ENCODE measurements around the gene BCL2L11.

BCL2L11 gene

GRCh38 chr2:111186121-111186715 lies 65.5 kb downstream of the BCL2L11 start:
- no peak overlapping the region for H3K4me3 ChIP-seq (ENCODE audit: control insufficient read depth in 1 of 7, extremely low read depth in 1 of 7, insufficient read depth in 4 of 7, low read depth in 2 of 7, low read length in 6 of 7)
- 94% methylated on average over 7 of the region's 10 CpGs for WGBS (ENCODE audit: insufficient coverage)
- DNase-seq: no peak
- H3K27ac ChIP-seq (ENCODE audit: insufficient read depth in 1 of 2, low read depth in 1 of 2, low read length in 2 of 2, poor library complexity in 1 of 2, severe bottlenecking in 2 of 2): no peak overlapping the region
- H3K9me3 ChIP-seq (ENCODE audit: control extremely low read depth in 1 of 5, control insufficient read depth in 4 of 5, insufficient read depth in 2 of 5, low read depth in 1 of 5, low read length in 4 of 5): no peaks in the 10 kb centered on the region
- CTCF ChIA-PET: interaction anchor here (1.3 to 1.4 kb wide), 2 partner anchors 8 to 11 kb away, joined by 3 read pairs; no protein-coding TSS in a partner anchor
- H3K4me1 ChIP-seq (ENCODE audit: control extremely low read depth in 1 of 4, control insufficient read depth in 4 of 4, insufficient read depth in 4 of 4, low read length in 3 of 4): no peaks in the 10 kb centered on the region
- POLR2A ChIA-PET: no interaction called here
- no peaks in the 10 kb centered on the region for H3K36me3 ChIP-seq (ENCODE audit: control insufficient read depth in 4 of 4, insufficient read depth in 4 of 4, low read length in 3 of 4)
- peaks cover 0 to 19% (median 3%) of the 10 kb centered on the region in 5 experiments for H3K27me3 ChIP-seq (replicated peaks in 2 of 5; ENCODE audit: control insufficient read depth in 4 of 5, insufficient read depth in 5 of 5, low read length in 4 of 5)

DNA sequence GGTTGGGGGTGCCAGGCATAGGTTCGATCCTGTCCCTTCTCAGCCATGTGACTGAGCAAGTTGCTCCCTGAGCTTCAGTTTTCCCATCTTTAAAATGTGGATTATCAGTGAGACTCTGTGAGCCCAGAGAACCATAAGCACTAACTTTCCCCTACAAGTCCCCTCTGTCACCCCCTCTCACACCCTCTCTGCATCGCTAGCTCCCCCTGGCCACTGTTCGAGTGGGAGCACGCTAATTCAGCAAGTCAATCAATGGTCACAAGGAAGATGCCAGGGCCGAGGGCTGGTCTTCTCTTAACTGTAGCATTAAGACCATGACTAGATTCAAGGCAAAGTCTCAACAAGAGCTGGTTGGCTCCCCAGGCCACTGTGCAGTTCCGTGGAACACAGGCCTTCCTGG lies 66.2 kb downstream of the BCL2L11 start:
- Histone ChIP-seq H3K4me1 (ENCODE audit: control extremely low read depth in 1 of 4, control insufficient read depth in 4 of 4, insufficient read depth in 4 of 4, low read length in 3 of 4) (peaks cover 0 to under 1% (median 0%) of the 10 kb centered on the region in 4 experiments), H3K27ac (ENCODE audit: insufficient read depth in 1 of 2, low read depth in 1 of 2, low read length in 2 of 2, poor library complexity in 1 of 2, severe bottlenecking in 2 of 2) (no peak overlapping the region), H3K4me3 (ENCODE audit: control insufficient read depth in 1 of 7, extremely low read depth in 1 of 7, insufficient read depth in 4 of 7, low read depth in 2 of 7, low read length in 6 of 7) (no peak overlapping the region), H3K9me3 (ENCODE audit: control extremely low read depth in 1 of 5, control insufficient read depth in 4 of 5, insufficient read depth in 2 of 5, low read depth in 1 of 5, low read length in 4 of 5) (no peaks in the 10 kb centered on the region), H3K36me3 (ENCODE audit: control insufficient read depth in 4 of 4, insufficient read depth in 4 of 4, low read length in 3 of 4) (no peaks in the 10 kb centered on the region), H3K27me3 (replicated peaks in 2 of 5; ENCODE audit: control insufficient read depth in 4 of 5, insufficient read depth in 5 of 5, low read length in 4 of 5) (peaks cover 0 to 16% (median 3%) of the 10 kb centered on the region in 5 experiments)
- DNase-seq: no peak
- CTCF ChIA-PET: interaction anchor here (0.9 to 1.4 kb wide), 2 partner anchors 9 to 10 kb away, joined by 3 to 4 read pairs; no protein-coding TSS in a partner anchor
- POLR2A ChIA-PET: no interaction called here
- 88% methylated on average over 6 of the region's 6 CpGs for WGBS (ENCODE audit: insufficient coverage)

DNA sequence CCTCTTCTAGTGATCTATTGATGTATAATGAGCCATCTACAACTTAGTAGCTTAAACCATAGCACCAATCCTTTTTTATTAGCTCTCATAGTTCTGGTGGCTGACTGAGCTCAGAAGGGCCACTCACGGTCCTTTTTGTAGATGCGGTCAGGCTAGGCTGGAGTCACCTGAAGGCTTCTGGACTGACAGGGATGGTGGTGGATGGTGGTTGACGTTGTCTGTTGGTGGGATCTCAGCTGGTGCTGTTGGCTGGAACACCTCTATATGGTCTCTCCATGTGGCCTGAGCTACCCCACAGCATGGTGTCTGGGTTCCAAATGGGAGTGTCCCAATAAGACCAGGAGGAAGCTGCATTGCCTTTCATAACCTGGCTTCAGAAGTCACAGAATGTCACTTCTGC lies 68.0 kb downstream of the BCL2L11 start:
- ChIA-PET CTCF (no interaction called here), POLR2A (no interaction called here)
- WGBS (ENCODE audit: insufficient coverage): no CpG with 5 or more reads among the region's 3 CpGs
- DNase-seq: no peak
- Histone ChIP-seq H3K27ac (ENCODE audit: insufficient read depth in 1 of 2, low read depth in 1 of 2, low read length in 2 of 2, poor library complexity in 1 of 2, severe bottlenecking in 2 of 2) (no peak overlapping the region), H3K9me3 (ENCODE audit: control extremely low read depth in 1 of 5, control insufficient read depth in 4 of 5, insufficient read depth in 2 of 5, low read depth in 1 of 5, low read length in 4 of 5) (no peaks in the 10 kb centered on the region), H3K27me3 (replicated peaks in 2 of 5; ENCODE audit: control insufficient read depth in 4 of 5, insufficient read depth in 5 of 5, low read length in 4 of 5) (peaks cover 0 to 8% (median 3%) of the 10 kb centered on the region in 5 experiments), H3K4me3 (ENCODE audit: control insufficient read depth in 1 of 7, extremely low read depth in 1 of 7, insufficient read depth in 4 of 7, low read depth in 2 of 7, low read length in 6 of 7) (no peak overlapping the region), H3K36me3 (ENCODE audit: control insufficient read depth in 4 of 4, insufficient read depth in 4 of 4, low read length in 3 of 4) (no peaks in the 10 kb centered on the region), H3K4me1 (ENCODE audit: control extremely low read depth in 1 of 4, control insufficient read depth in 4 of 4, insufficient read depth in 4 of 4, low read length in 3 of 4) (peaks cover 0 to 5% (median 1%) of the 10 kb centered on the region in 4 experiments)

DNA sequence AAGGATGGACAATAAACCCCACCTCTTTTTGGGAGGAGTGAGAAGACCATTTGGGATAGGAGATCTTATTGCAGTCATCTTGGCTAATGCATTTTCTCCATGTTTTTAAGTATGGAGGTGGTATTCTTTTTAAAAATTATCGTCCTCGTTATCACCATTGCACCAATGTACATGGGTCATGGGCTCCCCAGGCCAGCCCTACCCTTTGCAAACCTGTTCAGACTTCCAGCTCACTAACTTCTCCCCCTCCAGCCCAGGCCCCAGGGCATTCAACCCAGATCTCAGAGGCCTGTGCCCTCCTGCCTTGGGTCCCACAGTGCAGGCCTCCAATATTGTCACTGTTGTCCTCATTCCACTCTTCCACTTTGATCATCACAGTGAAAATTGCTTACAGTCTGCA lies 68.4 kb downstream of the BCL2L11 start:
- Histone ChIP-seq H3K27me3 (replicated peaks in 2 of 5; ENCODE audit: control insufficient read depth in 4 of 5, insufficient read depth in 5 of 5, low read length in 4 of 5) (peaks cover 0 to 8% (median 3%) of the 10 kb centered on the region in 5 experiments), H3K4me1 (ENCODE audit: control extremely low read depth in 1 of 4, control insufficient read depth in 4 of 4, insufficient read depth in 4 of 4, low read length in 3 of 4) (peaks cover 0 to 5% (median 1%) of the 10 kb centered on the region in 4 experiments), H3K4me3 (ENCODE audit: control insufficient read depth in 1 of 7, extremely low read depth in 1 of 7, insufficient read depth in 4 of 7, low read depth in 2 of 7, low read length in 6 of 7) (no peak overlapping the region), H3K27ac (ENCODE audit: insufficient read depth in 1 of 2, low read depth in 1 of 2, low read length in 2 of 2, poor library complexity in 1 of 2, severe bottlenecking in 2 of 2) (no peak overlapping the region), H3K36me3 (ENCODE audit: control insufficient read depth in 4 of 4, insufficient read depth in 4 of 4, low read length in 3 of 4) (no peaks in the 10 kb centered on the region), H3K9me3 (ENCODE audit: control extremely low read depth in 1 of 5, control insufficient read depth in 4 of 5, insufficient read depth in 2 of 5, low read depth in 1 of 5, low read length in 4 of 5) (no peaks in the 10 kb centered on the region)
- POLR2A ChIA-PET: no interaction called here
- no peak for DNase-seq
- CTCF ChIA-PET: interaction anchor here (1.7 kb wide), 1 partner anchor 19 kb away, joined by 4 read pairs; no protein-coding TSS in a partner anchor
- WGBS (ENCODE audit: insufficient coverage): no CpG with 5 or more reads among the region's 2 CpGs

DNA sequence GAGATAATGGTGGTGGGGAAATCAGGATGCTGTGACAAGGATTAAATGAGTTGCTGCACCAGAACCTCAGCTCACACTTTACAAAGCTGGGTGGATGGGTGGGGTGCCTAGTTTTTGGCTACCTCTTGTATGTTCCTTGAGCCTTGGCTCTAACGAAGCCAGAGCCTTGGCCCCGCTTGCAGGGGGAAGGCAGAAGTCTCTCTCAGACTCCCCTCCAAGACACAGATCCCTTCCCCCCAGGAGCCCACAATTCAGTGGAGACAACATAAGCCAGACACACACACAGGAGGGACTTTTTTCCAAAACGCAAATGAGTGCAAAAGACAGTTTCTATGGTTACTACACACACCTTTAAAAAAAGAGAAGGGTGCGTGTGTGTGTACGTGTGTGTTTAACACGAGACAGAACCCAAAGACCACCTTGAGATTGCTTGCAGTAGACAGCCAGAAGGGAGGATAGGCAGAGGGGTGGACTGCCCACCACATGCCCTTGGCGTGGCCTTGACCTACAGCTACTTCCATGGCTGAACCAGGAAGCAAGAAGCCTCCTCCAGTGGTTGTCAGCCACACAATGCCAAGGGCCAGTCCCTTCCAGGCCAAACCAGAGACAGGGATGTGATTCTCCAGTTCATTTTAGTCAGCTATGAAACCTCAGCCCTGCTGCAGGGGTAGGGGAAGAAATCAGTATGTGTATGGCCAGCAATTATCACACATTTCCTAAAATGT lies 70.3 kb downstream of the BCL2L11 start:
- Histone ChIP-seq H3K4me1 (ENCODE audit: control extremely low read depth in 1 of 4, control insufficient read depth in 4 of 4, insufficient read depth in 4 of 4, low read length in 3 of 4) (peaks cover 0 to 5% (median 1%) of the 10 kb centered on the region in 4 experiments), H3K4me3 (ENCODE audit: control insufficient read depth in 1 of 7, extremely low read depth in 1 of 7, insufficient read depth in 4 of 7, low read depth in 2 of 7, low read length in 6 of 7) (no peak overlapping the region), H3K9me3 (ENCODE audit: control extremely low read depth in 1 of 5, control insufficient read depth in 4 of 5, insufficient read depth in 2 of 5, low read depth in 1 of 5, low read length in 4 of 5) (no peaks in the 10 kb centered on the region), H3K27ac (ENCODE audit: insufficient read depth in 1 of 2, low read depth in 1 of 2, low read length in 2 of 2, poor library complexity in 1 of 2, severe bottlenecking in 2 of 2) (no peak overlapping the region), H3K36me3 (ENCODE audit: control insufficient read depth in 4 of 4, insufficient read depth in 4 of 4, low read length in 3 of 4) (no peaks in the 10 kb centered on the region), H3K27me3 (replicated peaks in 2 of 5; ENCODE audit: control insufficient read depth in 4 of 5, insufficient read depth in 5 of 5, low read length in 4 of 5) (peaks cover 0 to 2% (median 0%) of the 10 kb centered on the region in 5 experiments)
- DNase-seq: no peak
- WGBS (ENCODE audit: insufficient coverage): 100% methylated on average over 2 of the region's 7 CpGs
- ChIA-PET POLR2A (no interaction called here), CTCF (interaction anchor here (1.7 kb wide), 1 partner anchor 18 kb away, joined by 4 read pairs; no protein-coding TSS in a partner anchor)

DNA sequence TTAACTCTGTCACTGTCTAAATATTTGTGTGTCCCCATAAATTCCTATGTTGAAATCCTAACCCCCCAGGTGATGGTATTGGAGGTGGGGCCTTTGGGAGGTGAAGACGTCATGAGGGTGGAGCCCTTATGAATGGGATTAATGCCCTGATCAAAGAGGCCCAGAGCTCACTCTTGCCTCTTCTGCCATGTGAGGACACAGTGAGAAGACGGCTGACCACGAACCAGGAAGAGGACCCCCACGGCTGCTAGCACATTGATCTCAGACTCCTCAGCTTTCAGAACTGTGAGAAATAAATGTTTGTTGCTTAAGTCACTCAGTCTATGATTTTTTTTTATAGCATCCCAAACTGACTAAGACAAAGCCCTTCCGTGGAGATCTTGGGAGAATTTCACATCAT lies 71.2 kb downstream of the BCL2L11 start:
- CTCF ChIA-PET: no interaction called here
- Histone ChIP-seq H3K27ac (ENCODE audit: insufficient read depth in 1 of 2, low read depth in 1 of 2, low read length in 2 of 2, poor library complexity in 1 of 2, severe bottlenecking in 2 of 2) (no peak overlapping the region), H3K4me3 (ENCODE audit: control insufficient read depth in 1 of 7, extremely low read depth in 1 of 7, insufficient read depth in 4 of 7, low read depth in 2 of 7, low read length in 6 of 7) (no peak overlapping the region), H3K9me3 (ENCODE audit: control extremely low read depth in 1 of 5, control insufficient read depth in 4 of 5, insufficient read depth in 2 of 5, low read depth in 1 of 5, low read length in 4 of 5) (no peaks in the 10 kb centered on the region), H3K27me3 (replicated peaks in 2 of 5; ENCODE audit: control insufficient read depth in 4 of 5, insufficient read depth in 5 of 5, low read length in 4 of 5) (no peaks in the 10 kb centered on the region), H3K36me3 (ENCODE audit: control insufficient read depth in 4 of 4, insufficient read depth in 4 of 4, low read length in 3 of 4) (no peaks in the 10 kb centered on the region), H3K4me1 (ENCODE audit: control extremely low read depth in 1 of 4, control insufficient read depth in 4 of 4, insufficient read depth in 4 of 4, low read length in 3 of 4) (peaks cover 0 to 5% (median 1%) of the 10 kb centered on the region in 4 experiments)
- POLR2A ChIA-PET: no interaction called here
- 70% methylated on average over 2 of the region's 5 CpGs for WGBS (ENCODE audit: insufficient coverage)
- peak in 2 of 3 donors; percentile 11 to 27 for DNase-seq

DNA sequence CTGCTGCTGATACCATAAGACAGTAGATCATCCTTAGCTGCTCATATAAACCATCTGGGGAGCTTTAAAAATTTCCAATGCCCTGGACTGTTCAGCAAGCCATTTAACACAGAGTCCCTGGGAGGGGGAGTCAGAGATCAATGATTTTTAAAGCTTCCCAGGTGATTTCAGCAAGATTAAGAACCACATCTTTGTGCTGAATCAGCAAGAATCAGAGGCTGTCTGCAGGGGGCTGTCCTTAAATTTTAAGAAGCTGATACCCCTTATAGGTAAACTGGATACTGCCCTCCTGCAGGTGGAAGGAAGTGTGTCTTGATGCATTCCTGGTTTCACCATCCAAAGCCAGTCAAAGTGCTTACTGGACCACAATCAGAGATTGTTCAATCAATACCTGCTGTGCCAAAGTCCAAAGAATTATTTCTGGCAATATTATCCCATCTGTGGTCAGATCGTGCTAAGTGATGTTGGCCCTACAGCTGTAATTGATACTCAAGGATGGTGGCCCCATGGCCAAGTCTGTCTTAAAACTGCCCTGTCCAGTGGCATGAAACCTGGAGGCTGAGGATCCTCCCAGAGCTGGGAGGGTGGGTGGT lies 72.2 kb downstream of the BCL2L11 start:
- DNase-seq: no peak
- ChIA-PET POLR2A (no interaction called here), CTCF (no interaction called here)
- Histone ChIP-seq H3K27me3 (replicated peaks in 2 of 5; ENCODE audit: control insufficient read depth in 4 of 5, insufficient read depth in 5 of 5, low read length in 4 of 5) (no peaks in the 10 kb centered on the region), H3K4me1 (ENCODE audit: control extremely low read depth in 1 of 4, control insufficient read depth in 4 of 4, insufficient read depth in 4 of 4, low read length in 3 of 4) (peaks cover 0 to 5% (median 1%) of the 10 kb centered on the region in 4 experiments), H3K9me3 (ENCODE audit: control extremely low read depth in 1 of 5, control insufficient read depth in 4 of 5, insufficient read depth in 2 of 5, low read depth in 1 of 5, low read length in 4 of 5) (no peaks in the 10 kb centered on the region), H3K27ac (ENCODE audit: insufficient read depth in 1 of 2, low read depth in 1 of 2, low read length in 2 of 2, poor library complexity in 1 of 2, severe bottlenecking in 2 of 2) (no peak overlapping the region), H3K4me3 (ENCODE audit: control insufficient read depth in 1 of 7, extremely low read depth in 1 of 7, insufficient read depth in 4 of 7, low read depth in 2 of 7, low read length in 6 of 7) (no peak overlapping the region), H3K36me3 (ENCODE audit: control insufficient read depth in 4 of 4, insufficient read depth in 4 of 4, low read length in 3 of 4) (no peaks in the 10 kb centered on the region)
- no CpG with 5 or more reads among the region's 1 CpG for WGBS (ENCODE audit: insufficient coverage)
